ENCODE measurements around the gene PTPRE. TPM values are rescaled to one million over a fixed set of nuclear protein-coding genes. Genes with fewer than 3 reads are reported as not detected.
"Not testable (repeated sequence)": the region's sequence is repeated elsewhere in the genome, so short reads cannot be mapped to it uniquely, and the experiment has no call there.

Gene PTPRE
- total RNA-seq, 2 donors from 2014 or later: 26.9 to 36.1 TPM

DNA sequence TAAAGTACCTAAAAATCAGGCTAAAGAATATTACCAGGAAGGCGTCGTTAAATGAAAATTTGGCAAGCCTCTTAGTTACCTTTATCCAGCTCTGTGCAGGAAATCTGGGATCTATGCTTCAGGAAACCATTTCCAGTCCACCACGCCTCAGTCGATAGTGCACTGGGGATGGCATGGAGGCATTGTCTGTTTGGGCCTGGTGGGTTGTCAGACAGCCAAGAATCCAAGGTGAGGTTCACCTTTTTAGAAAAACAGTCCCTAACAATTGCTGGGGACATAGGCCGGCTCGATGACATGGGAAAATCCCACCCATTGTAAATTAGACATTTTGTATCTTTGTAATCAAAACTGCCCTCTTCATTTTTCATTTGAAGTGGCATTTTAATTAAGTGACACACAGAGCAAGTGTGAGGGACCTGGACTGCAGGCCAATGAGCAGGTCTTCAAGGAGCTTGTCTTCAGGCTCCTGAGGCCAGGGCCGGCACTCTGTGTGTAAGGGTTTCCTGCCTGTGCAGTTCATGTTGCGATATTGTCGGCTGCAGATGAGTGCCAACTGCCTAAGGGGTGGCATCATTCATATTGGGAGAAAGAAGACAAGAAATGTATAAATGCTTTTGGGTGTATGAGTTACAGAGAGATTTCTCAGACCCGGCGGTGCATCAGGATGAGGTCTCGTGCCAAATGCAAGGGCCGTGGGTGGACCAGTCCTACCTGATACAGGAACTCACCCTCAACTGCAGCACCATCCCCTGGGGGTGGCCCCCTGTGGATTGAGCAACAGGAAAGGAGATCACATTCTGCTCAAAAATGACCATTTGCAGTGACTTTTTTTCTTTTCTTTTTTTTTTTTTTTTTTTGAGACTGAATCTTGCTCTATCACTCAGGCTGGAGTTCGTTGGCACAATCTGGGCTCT lies 80.8 kb downstream of the PTPRE start:
- intact Hi-C loops (cut with DNase I, micrococcal nuclease): no loop called here
- ATAC-seq (no peak), DNase-seq (no peak)

DNA sequence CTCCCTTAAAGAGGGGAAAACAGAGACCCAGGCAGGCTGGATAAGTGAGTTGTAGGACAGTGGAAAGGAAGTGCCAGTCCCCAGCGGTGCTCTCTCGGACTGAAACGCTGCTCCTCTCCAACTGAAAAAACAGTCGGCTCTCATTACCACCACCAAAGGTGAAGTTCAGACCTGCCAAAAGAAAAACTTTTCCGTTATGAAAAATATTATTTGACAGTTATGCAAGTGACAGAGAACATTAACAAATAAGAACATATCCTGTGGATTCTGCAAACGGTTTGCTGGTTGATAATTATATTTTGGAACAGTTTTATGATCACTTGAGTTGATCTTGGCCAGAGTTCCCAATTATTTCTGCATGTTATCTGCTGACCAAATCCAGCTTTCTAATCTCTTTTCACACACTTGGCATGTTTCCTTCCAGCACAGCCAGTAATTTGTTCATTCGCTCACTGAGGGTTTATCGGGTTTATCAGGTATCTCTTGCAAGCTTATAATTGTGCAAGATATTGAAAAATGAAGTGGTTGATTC lies 82.6 kb downstream of the PTPRE start:
- ATAC-seq (peak; percentile 31), DNase-seq (no peak)
- intact Hi-C loops (cut with DNase I, micrococcal nuclease): no loop called here

DNA sequence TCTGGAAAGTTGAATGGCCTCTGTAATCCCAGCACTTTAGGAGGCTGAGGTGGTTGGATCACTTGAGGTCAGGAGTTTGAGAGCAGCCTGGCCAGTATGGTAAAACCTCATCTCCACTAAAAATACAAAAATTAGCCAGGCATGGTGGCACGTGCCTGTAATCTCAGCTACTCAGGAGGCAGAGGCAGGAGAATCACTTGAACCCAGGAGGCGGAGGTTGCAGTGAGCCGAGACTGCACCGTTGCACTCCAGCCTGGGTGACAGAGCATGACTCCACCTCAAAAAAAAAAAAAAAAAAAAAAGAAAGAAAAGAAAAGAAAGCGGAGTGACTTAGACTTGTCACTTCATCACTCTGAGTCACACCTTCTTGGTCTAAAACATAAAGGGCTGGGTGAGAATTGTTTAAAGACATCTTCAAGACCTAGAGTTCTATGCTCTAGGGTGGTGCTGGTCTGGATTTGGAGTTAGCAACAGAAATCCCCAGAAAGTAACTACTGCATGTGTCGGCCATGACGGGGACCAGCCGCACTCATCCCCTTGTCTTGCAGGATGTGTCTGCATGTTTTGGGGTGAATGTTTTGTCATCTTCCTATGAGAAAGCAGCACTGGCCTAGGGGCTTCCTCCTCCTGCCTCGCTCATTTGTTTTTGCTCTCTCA lies 83.4 kb downstream of the PTPRE start:
- ATAC-seq; DNase-seq; intact Hi-C loops (cut with DNase I, micrococcal nuclease): not testable (repeated sequence)

DNA sequence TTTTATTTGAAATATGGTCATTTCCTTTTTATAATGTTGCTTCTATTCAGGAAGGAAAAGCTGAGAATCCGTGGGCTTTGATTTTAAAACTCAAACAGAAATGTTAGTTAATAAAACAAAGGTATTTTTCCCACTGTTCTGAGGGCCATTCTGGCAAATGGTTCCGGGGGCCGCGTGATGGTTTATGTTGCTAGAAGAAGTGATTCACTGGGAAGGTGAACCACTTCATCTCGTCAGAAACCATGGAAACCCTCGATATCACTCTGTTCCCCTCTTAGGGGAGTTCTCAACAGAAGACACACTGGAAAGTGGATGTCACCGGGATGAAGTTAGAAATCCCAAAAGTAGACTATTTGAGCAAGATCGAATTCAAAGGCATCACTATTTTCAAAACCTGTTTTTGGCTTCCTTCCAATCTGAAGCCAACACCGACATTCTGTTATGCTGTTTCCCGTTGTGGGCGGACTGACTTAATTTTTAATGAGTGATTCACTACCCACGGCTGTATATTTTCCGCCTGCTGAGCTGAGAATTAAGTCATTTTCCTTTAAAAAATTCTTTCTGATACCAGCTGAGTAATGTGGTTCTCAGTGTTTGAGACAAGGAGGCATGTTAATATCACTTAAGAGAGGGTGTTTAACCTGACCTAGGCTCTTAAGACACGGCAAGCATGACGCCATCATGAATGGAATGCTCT lies 84.1 kb downstream of the PTPRE start:
- no peak for ATAC-seq
- intact Hi-C loops (cut with DNase I, micrococcal nuclease): no loop called here
- DNase-seq: no peak

DNA sequence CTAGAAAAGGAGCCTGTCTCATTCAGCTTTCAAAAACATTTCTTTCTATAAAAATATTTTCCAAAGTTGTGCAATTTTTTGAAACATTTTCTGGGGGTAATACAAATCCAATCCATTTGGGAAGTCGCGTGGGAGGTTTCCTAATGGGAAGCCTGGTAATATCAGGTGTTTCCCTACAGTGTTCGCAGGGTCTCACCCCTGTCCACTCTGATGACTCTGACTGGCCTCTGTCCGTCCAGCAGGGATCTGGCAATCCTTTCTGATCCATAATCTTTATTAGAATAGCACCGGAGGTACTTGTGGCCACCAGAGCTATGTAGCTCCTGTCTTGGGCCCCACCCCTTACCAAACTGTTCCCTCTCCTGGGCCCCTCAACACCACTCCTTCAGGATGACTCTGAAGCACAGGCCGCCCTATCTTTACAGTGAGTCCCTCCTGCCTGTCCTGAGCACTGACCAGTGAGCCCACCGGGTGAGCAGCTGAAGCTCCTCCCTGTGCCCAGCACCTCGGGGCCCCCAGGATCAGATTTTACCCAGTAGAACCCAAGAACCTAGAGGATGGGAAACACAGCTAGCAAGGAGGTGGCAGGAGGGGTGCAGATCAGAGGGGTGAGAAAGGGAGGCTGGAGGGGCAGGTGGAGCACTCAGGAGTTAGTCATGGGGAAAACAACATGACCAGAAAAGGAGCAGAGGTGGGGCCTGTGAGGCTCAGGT lies 84.8 kb downstream of the PTPRE start:
- no peak for DNase-seq
- no peak for ATAC-seq
- intact Hi-C loops (cut with DNase I, micrococcal nuclease): no loop called here

DNA sequence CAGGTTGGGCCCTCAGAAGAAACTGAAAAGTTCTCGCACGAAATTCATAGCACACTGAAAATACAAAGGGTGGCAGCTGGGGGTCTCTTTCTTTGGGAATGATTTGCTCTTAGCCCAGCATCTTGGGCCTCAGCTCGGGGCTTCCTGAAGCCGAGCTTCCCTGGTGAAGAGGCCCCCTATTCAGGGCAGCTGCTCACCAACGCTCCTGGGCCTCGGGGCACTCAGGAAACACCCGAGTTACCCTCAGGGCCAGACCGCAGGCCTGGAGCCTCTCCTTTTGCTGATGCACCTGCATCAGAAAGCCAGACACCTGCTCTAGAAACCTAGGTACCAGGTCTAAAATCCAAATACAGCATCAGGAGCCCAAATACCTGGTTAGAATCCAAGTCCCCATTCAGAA lies 85.5 kb downstream of the PTPRE start:
- intact Hi-C loops (cut with DNase I, micrococcal nuclease): no loop called here
- no peak for DNase-seq
- ATAC-seq: no peak

DNA sequence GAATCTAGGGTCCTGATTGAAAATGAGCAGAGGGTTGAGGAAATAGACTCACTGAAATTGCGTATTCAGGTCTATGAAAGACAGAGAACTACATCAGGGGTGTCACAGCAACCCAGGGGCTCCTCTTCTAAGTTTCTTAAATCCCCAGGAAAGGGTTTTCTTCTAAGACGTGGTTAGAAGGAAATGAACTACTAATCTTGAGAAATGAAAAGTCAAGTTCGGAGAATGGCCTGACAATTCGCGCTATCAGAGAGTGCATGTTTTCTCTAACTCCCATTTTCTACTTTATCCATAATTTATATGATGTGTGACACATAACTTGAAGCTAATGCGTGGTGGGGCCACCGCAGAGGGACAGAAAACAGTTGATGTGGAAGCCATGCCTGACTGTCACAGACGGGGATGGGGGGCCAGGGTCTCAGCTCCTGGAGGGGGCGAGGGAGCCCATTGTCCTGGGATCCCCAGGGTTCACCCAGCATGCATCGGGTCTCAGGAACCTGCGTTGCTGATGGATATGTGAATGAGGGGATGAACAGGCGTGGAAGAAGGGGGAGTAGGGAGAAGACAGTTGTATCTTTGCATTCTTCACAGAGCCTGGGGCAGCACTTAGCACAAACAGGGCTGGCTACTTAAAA lies 86.3 kb downstream of the PTPRE start:
- intact Hi-C loops (cut with DNase I, micrococcal nuclease): no loop called here
- ATAC-seq (no peak), DNase-seq (no peak)

DNA sequence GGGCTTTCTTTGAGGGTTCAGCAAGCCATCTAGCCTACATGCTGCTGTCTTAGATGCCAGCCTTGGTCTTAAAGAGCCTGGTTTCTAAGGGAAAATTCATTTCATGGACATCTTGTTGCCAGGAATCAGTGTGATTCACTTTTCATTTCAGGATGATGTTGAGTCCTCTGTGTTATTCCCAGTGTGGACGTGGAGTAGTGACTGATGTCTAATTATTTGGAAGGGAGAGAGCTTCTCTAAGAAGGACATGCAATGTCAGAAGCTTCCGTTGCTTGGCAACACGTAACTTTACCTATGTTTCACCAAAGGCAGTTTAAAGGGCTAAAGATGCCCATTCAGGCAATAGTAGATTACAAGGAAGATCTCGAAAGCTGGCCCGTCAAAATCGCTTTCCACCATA lies 89.0 kb downstream of the PTPRE start:
- ATAC-seq (no peak), DNase-seq (no peak)
- intact Hi-C loops (cut with DNase I, micrococcal nuclease): no loop called here

DNA sequence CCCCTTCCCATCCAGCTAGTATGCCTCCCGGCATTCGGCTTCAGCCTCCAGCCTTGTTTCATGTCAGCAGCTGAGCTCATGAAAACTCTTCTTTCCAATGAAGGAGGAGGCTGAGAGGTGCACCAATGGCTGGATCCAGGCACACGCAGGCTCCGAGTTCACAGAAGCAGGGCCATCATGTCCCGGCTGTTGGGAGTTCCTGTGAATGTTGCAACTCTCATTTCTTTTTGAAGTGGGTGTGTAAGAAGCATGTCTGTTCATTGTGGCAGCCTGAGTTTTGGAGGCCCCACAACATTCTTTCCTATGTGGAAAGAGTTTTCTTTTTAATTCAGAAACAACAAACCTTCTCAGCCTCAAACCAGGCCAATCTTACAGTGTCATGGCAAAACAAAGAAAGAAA lies 89.7 kb downstream of the PTPRE start:
- intact Hi-C loops (cut with DNase I, micrococcal nuclease): no loop called here
- no peak for ATAC-seq
- DNase-seq: no peak

DNA sequence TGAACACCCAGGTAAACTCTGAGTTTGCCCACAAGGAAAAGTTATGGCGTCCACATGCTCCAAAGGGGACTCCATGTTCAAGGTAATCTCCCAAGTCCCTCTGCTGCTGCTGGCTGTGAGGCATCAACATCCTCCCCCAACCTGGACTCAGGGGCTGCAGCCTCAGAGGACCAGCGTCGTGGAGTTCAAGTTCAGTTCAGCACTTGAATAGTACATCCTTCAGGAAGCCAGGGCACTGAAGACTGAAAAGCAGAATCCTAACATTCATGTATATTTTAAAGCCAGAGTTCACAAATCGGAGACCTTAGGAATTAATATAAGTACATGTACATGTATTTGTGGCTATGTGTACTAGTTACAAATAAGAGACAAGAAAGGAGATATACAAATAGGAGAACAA lies 90.4 kb downstream of the PTPRE start:
- no peak for DNase-seq
- intact Hi-C loops (cut with DNase I, micrococcal nuclease): no loop called here
- no peak for ATAC-seq

DNA sequence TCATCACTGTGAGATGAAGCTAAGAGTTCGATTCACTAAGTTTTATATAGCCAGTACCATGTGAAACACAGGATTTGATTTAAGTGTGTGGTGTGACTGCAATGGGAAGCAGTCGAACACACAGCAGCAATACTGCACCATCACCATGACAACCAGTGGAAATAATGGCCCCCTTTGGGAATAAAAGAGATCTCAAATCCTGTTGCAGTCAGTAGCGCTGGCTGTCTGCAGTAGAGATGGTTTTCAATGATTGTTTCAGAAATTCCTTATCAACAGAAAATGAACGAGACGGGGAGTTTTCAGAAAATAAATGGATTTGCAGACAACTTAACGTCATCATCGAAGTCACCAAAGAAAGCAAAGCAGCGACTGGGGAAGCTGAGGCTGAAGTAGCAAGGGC lies 91.0 kb downstream of the PTPRE start:
- ATAC-seq (no peak), DNase-seq (no peak)
- intact Hi-C loops (cut with DNase I, micrococcal nuclease): no loop called here

DNA sequence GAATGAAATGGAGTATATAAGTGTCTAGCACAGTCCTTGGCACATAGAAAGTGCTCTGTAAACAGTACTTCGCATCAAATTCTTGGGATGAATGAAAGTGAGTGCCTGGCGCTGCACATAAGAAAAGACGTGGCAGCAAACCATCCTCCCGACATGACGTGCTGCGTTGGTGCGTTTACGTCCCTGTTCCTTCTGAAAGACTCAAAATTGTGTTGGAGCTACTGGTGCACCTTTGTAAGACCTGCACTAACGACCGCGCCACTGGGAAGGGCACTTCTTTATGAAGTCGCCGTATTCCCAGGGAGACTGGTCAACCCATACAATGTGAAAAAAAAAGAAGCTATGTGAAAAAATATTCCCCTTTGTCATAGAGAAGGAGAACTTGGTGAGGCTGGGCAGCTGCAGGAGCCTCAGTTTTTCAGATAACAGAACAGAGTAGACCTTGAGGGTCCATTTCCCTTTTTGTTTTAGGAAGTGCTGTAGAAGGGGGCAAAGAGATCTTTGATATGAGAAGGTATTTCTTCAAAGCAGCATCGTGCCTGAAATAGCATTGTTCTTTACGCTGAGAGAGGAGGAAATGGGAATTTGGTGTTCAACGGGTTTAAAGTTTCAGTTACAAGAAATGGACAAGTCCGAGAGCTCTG lies 91.7 kb downstream of the PTPRE start:
- no peak for DNase-seq
- no peak for ATAC-seq
- intact Hi-C loops (cut with DNase I, micrococcal nuclease): no loop called here

DNA sequence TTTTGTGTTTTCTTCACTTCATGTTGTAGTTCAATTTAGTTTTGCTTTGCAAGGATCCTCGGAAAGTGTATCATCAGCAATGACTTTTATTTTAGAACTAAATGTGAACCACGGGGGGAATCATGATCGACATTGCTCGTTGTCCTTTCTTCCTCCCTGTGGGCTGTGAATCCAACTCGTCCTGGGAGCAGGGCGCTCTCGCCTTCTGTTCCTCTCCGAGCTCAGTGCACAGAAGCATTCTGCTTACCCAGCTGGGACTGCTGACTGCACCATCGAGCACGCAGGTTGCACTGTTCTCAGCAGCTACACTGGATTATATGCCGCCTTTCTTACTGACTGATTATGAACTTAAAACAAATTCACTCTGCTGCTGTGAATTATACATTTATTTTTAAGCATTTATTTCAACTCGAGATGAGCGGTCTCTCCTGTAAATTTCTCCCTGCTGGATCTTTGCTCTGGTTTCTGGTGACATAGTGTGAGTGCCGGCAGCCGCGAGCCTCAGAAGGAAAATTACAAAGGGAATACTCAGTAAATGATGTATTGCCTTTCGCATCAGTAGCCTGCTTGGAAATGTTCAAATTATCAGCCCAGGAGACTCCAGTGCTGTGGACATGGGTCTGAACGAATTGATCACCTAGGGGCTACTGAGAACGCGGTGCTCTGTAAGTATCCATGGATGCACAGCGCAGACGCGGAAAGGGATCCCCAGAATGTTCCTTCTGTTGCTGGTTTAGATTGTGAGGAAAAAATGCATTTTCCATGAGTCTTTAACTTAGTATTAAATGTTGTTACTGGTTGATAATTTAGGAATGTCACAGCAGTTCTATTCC lies 92.6 kb downstream of the PTPRE start:
- DNase-seq: no peak
- intact Hi-C loops (cut with DNase I, micrococcal nuclease): no loop called here
- ATAC-seq: no peak

DNA sequence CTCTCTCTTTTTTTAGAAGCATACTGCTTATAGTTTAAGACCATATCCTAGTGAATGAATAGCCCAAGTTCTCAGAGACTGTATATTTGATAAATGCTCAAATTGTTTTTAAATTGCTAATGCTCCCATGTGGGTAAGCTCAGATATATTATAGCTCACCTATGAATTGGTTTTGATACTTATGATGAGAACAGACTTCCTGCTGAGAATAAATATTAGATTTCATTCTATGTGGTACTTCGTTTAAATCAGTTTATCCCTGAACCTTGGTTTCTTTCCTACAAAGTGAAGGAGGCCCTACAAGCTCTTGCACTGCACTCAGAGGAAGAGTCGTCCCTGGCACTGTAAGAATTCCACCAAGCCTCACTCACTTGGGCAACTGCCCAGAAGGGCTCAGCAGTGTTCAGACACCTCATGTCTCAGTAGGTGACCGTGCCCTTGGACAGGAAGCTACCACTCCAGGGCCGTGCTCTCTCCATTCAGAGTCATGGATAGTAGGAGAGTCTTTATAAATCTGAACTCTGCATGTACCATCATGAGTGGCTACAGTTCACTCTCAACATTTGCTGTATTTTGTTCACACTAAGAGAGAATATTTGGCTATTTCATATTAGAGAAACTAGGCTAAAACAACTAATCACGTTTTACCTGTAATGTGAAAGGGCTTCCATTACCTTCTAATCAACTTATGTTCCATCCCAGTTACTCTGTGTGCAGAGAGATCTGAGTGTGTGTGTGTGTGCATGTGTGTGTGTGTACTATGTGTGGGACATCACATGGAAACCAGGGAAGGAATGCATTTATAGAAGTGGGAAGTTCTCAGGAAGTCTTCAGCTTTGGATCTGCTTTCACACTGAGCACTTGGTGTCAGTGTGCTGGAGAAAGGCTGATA lies 93.8 kb downstream of the PTPRE start:
- intact Hi-C loops (cut with DNase I, micrococcal nuclease): no loop called here
- DNase-seq: no peak
- no peak for ATAC-seq

DNA sequence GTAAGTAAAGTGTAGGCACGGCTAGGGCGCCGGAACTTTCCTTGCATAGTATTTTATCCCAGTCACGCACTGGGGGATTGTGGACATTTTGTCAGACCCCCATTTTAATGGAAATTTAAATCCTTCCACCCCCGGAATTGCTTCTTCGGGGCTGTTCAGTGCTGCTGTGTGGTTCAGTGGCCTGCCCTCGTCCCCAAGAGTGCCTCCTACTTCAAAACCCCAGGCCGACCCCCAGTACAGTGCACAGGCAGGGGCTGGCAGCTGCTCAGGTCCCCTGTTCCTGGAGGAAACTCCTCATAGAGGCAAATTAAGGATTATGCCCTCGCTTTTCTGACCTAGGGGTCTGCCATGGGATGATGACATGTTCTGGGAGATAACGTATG lies 94.5 kb downstream of the PTPRE start:
- intact Hi-C loops (cut with DNase I, micrococcal nuclease): no loop called here
- no peak for DNase-seq
- ATAC-seq: no peak

DNA sequence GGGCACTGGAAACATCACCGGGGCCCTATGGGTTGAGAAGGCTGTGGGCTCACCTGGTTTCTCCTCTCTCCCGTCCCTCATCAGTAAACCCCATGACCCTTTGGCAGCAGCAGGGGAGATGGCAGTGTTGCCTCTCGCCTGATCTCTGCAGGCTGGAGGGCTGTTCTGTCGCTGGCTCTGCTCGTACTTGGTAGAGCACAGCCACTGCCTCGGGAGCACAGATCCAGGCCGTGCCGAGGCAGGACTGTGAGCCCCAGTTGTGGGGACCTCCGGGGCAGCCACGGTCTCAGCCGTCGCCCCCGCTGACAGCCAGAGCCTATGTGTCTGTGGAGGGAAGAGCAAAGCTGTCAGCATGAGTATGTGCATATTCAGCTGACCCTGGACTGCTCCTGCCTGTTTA lies 94.9 kb downstream of the PTPRE start:
- intact Hi-C loops (cut with DNase I, micrococcal nuclease): no loop called here
- no peak for DNase-seq

More for the DNA sequence above, 94.9 kb downstream of the PTPRE start:
- ATAC-seq: no peak

Data from left colon (tissue), 2 donors.